ENCODE results near the gene R3HDM4. TPM values are rescaled to one million over a fixed set of nuclear protein-coding genes. Genes with fewer than 3 reads are reported as not detected.

Gene R3HDM4
- total and polyA plus RNA-seq, 10 of the 15 experiments (the other 5 are each of a cell fraction or from before 2014, with no cell fraction given), result 1.3 to 65.8 (median 27.7) TPM

- TF ChIP-seq MTA3 (IDR thresholded peaks at IDR 0.05; ENCODE audit: borderline replicate concordance, low read length) (no peak), HDGF (IDR thresholded peaks at IDR 0.05) (no peak)
Observed at GRCh38 chr19:897442-898039, 15.5 kb downstream of the R3HDM4 start (continued).

DNA sequence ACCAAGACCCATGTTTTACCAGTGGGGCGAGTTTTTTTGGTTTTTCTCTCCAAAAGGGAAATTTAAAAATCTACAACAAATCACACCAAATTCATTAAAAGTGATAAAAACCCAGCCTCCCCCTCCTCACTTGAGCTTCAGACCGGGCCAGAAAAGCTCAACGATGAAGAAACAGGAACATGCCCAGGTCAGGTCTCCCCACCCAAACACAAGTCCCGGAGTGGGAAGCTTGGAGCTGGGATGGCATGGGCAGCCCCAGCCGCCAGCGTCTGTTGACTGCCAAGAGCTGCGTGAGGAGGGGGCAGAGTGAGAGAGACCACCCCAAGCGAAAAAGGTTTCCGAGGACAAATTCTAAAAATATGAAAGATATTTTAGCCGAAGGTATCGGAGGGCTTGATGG is 16.0 kb downstream of the R3HDM4 start:
- in situ Hi-C loops (cut with MboI), result no loop called here
- POLR2A ChIA-PET, result no interaction called here

More for the DNA sequence above, 16.0 kb downstream of the R3HDM4 start:
- TF ChIP-seq CHD1 (IDR thresholded peaks at IDR 0.05; ENCODE audit: low read depth, low read length) (no peak), IRF3 (IDR thresholded peaks at IDR 0.05) (no peak), HDAC2 (IDR thresholded peaks at IDR 0.05) (no peak)
- Histone ChIP-seq H3K27ac (ENCODE audit: control insufficient read depth, insufficient read depth) (no peak overlapping the region), H3K4me2 (ENCODE audit: control insufficient read depth, insufficient read depth) (no peak overlapping the region), H3K4me3 (no peak overlapping the region), H4K20me1 (ENCODE audit: control insufficient read depth, insufficient read depth) (no peaks in the 10 kb centered on the region), H3K36me3 (ENCODE audit: control insufficient read depth in 2 of 2, insufficient read depth in 2 of 2, low read length in 1 of 2) (peaks cover 0 to 6% of the 10 kb centered on the region in 2 experiments; a peak in 2 of 4 replicates), H3K9ac (ENCODE audit: control insufficient read depth, insufficient read depth, low read length) (no peak overlapping the region), H3K9me3 (replicated peaks; ENCODE audit: control insufficient read depth, insufficient read depth, low read length) (no peaks in the 10 kb centered on the region), H3K27me3 (replicated peaks in 1 of 2; ENCODE audit: control insufficient read depth in 2 of 2, insufficient read depth in 2 of 2, low read length in 1 of 2) (no peaks in the 10 kb centered on the region), H2AFZ (ENCODE audit: control insufficient read depth, low read depth, low read length) (no peak overlapping the region), H3K4me1 (ENCODE audit: control insufficient read depth, insufficient read depth, low read length) (no peaks in the 10 kb centered on the region), H3K79me2 (ENCODE audit: control insufficient read depth, insufficient read depth, low read length) (peaks cover 6% of the 10 kb centered on the region)
- FAIRE-seq (no peak), DNase-seq (ENCODE audit: low read depth, low spot score) (no peak), ATAC-seq (no peak)
- CTCF ChIA-PET, result interaction anchor here (0.6 kb wide), 1 partner anchor 28 kb away, joined by 3 read pairs; no protein-coding TSS in a partner anchor
- RAD21 ChIA-PET (ENCODE audit: unreplicated experiment), result no interaction called here
- intact Hi-C loops (cut with micrococcal nuclease; ENCODE audit: unreplicated experiment), result no loop called here
- BruUV-seq (replicated peaks), result no TSS peak
- 91% methylated on average over 10 of the region's 11 CpGs for WGBS (ENCODE audit: insufficient coverage, insufficient replicate concordance, low lambda C conversion rate, missing lambda C conversion rate)
- SMC1A ChIA-PET (ENCODE audit: uncharacterized antibody, unreplicated experiment), result interaction anchor here (3.0 kb wide), 1 partner anchor 10 kb away, joined by 9 read pairs; no protein-coding TSS in a partner anchor

All from GM12878 (cell line).